HG03196 (cell line): ENCODE results near the gene KLK11.

Experiments
- ATAC-seq: cut with Tn5 transposase; IDR thresholded peaks from one replicate; pipeline ENCODE4 v1.9.1; 2021; ENCODE audit not compliant: unreplicated experiment

KLK11 gene

GRCh38 chr19:51026554-51026831 lies at the start of gene KLK11:
KLK11 (minus strand) TSS chr19:51026616; CDS start chr19:51025631, 985 bp downstream.
- ATAC-seq = no peak

- ATAC-seq = no peak
These were observed 49.6 kb upstream of the KLK11 start for GRCh38 chr19:51075998-51076397.

GRCh38 chr19:51071095-51071405 lies 44.6 kb upstream of the KLK11 start:
- ATAC-seq = no peak

GRCh38 chr19:51070334-51071094 lies 44.1 kb upstream of the KLK11 start:
- ATAC-seq = no peak

- no peak for ATAC-seq
These were observed 40.2 kb upstream of the KLK11 start for GRCh38 chr19:51066393-51067186.

GRCh38 chr19:51065221-51065960 lies 39.0 kb upstream of the KLK11 start:
- ATAC-seq = no peak

GRCh38 chr19:51064534-51065220 lies 38.3 kb upstream of the KLK11 start, which contains the start of gene KLK13:
KLK13 (minus strand) TSS chr19:51065092; CDS start chr19:51065067, 25 bp downstream.
- no peak for ATAC-seq

GRCh38 chr19:51063664-51064063 lies 37.2 kb upstream of the KLK11 start:
- no peak for ATAC-seq

GRCh38 chr19:51060973-51061372 lies 34.6 kb upstream of the KLK11 start:
- ATAC-seq = no peak

- no peak for ATAC-seq
These were observed 33.9 kb upstream of the KLK11 start for GRCh38 chr19:51060336-51060735.

- no peak for ATAC-seq
These were observed 33.3 kb upstream of the KLK11 start for GRCh38 chr19:51059715-51060114.

GRCh38 chr19:51055866-51056265 lies 29.4 kb upstream of the KLK11 start:
- ATAC-seq = no peak

GRCh38 chr19:51047031-51047335 lies 20.6 kb upstream of the KLK11 start:
- ATAC-seq = no peak

- ATAC-seq = no peak
These were observed 17.9 kb upstream of the KLK11 start for GRCh38 chr19:51044327-51044726.

- ATAC-seq = no peak
These were observed 17.1 kb upstream of the KLK11 start for GRCh38 chr19:51043497-51043896.

- ATAC-seq = no peak
These were observed 13.7 kb upstream of the KLK11 start for GRCh38 chr19:51040151-51040550.

GRCh38 chr19:51036519-51036918 lies 10.1 kb upstream of the KLK11 start:
- no peak for ATAC-seq

GRCh38 chr19:51034704-51035103 lies 8.3 kb upstream of the KLK11 start, which contains the start of gene KLK12:
KLK12 (minus strand) TSS chr19:51035002; CDS start chr19:51034621, 381 bp downstream.
- ATAC-seq = no peak

GRCh38 chr19:51031880-51032225 lies 5.4 kb upstream of the KLK11 start:
- ATAC-seq = no peak

- no peak for ATAC-seq
These were observed 4.9 kb upstream of the KLK11 start for GRCh38 chr19:51031220-51031879.

GRCh38 chr19:51030631-51031030 lies 4.2 kb upstream of the KLK11 start:
- no peak for ATAC-seq
